Loucy (cell line): ENCODE measurements around the gene PLCG2.

Experiments used
- H2AFZ ChIP-seq: fragments of 200-600 bp; sonication (generic); 2 replicates; pipeline ENCODE4 v1.6.0; 2016; ENCODE audit warnings: antibody characterized with exemption, mild to moderate bottlenecking, low read length, moderate library complexity
- H3F3A ChIP-seq: fragments of 200-600 bp; 2 replicates; pipeline ENCODE4 v1.6.0; 2016; ENCODE audit warnings: antibody characterized with exemption, low read depth, mild to moderate bottlenecking
- H3K27me3 ChIP-seq: fragments of 200-600 bp; sonication (generic); 2 replicates; pipeline ENCODE4 v1.6.1; 2014; ENCODE audit warnings: low read length, mild to moderate bottlenecking; ENCODE audit not compliant: insufficient read depth, poor library complexity, severe bottlenecking
- H3K36me3 ChIP-seq: fragments of 200-600 bp; sonication (generic); 2 replicates; pipeline ENCODE4 v1.6.1; 2016; ENCODE audit warnings: low read length; ENCODE audit not compliant: insufficient read depth
- H3K4me1 ChIP-seq: fragments of 200-600 bp; sonication (generic); 2 replicates; pipeline ENCODE4 v1.5.1; 2014; ENCODE audit warnings: low read length, mild to moderate bottlenecking; ENCODE audit not compliant: insufficient read depth, poor library complexity, severe bottlenecking
- H3K4me2 ChIP-seq: fragments of 200-600 bp; sonication (generic); 2 replicates; pipeline ENCODE4 v1.6.0; 2014; ENCODE audit warnings: antibody characterized with exemption, low read length, low read depth, mild to moderate bottlenecking; ENCODE audit not compliant: poor library complexity, severe bottlenecking
- H3K4me3 ChIP-seq: fragments of 200-600 bp; sonication (generic); 2 replicates; pipeline ENCODE4 v1.5.1; 2014; ENCODE audit warnings: low read length, mild to moderate bottlenecking, mixed read lengths; ENCODE audit not compliant: poor library complexity, severe bottlenecking
- H3K79me2 ChIP-seq: fragments of 200-600 bp; sonication (generic); 2 replicates; pipeline ENCODE4 v1.6.1; 2014; ENCODE audit warnings: low read length; ENCODE audit not compliant: insufficient read depth
- H3K9ac ChIP-seq: fragments of 200-600 bp; sonication (generic); 2 replicates; pipeline ENCODE4 v1.6.0; 2014; ENCODE audit warnings: mild to moderate bottlenecking, low read depth, low read length, moderate library complexity; ENCODE audit not compliant: poor library complexity, severe bottlenecking
- H3K9me2 ChIP-seq: fragments of 200-600 bp; sonication (generic); replicated peaks from 2 replicates; pipeline ENCODE4 v1.6.1; 2016; ENCODE audit warnings: low read depth, low read length, mixed read lengths
- H3K9me3 ChIP-seq: fragments of 200-600 bp; sonication (generic); 2 replicates; pipeline ENCODE4 v1.6.1; 2014; ENCODE audit warnings: mild to moderate bottlenecking, antibody characterized with exemption, low read length, low read depth; ENCODE audit not compliant: insufficient read depth
- H4K20me1 ChIP-seq: fragments of 200-600 bp; sonication (generic); 2 replicates; pipeline ENCODE4 v1.6.0; 2014; ENCODE audit warnings: antibody characterized with exemption, low read length, mild to moderate bottlenecking; ENCODE audit not compliant: insufficient read depth, poor library complexity, severe bottlenecking
- EZH2phosphoT487 ChIP-seq: fragments of 200-600 bp; IDR thresholded peaks from 2 replicates; pipeline ENCODE4 v1.6.1; 2018; ENCODE audit warnings: antibody characterized with exemption, mild to moderate bottlenecking, moderate library complexity, borderline replicate concordance
- TF ChIP-seq, protein P1 (sequence below): fragments of 200-600 bp; sonication (generic); conservative IDR thresholded peaks from 2 replicates; pipeline ENCODE4 v1.5.1; 2014; ENCODE audit warnings: mild to moderate bottlenecking, antibody characterized with exemption, low read length

The PLCG2 gene

DNA sequence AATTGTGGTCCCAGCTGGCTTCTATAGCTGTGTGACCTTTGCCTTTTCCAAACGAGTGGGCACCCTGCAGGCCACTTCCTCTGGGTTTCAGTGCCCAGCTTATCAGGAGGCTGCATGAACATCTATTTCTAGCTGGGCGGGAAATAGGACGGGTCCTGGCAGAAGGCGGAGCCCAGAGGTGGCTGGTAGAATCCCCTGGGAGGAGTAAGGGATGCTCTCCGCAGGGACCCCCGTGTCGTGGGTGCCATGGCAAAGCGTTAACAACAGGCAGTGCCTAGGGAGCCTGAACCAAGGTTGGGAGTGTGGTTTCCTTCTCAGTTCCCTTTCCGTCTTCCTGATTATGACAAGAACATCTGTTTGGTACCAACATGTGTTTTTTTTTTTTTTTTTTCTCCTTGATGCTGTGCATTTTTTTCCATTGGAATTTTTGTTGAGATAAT lies 58.2 kb downstream of the PLCG2 start:
- H3K9ac ChIP-seq: no peak overlapping the region
- H3K4me3 ChIP-seq: no peak overlapping the region
- no peaks in the 10 kb centered on the region for H3F3A ChIP-seq
- peaks cover 44% of the 10 kb centered on the region for H3K4me1 ChIP-seq
- H2AFZ ChIP-seq: no peak overlapping the region
- no peak overlapping the region for H3K4me2 ChIP-seq
- H3K9me3 ChIP-seq: no peaks in the 10 kb centered on the region
- TF ChIP-seq EZH2phosphoT487: no peak
- TF ChIP-seq, protein P1, sequence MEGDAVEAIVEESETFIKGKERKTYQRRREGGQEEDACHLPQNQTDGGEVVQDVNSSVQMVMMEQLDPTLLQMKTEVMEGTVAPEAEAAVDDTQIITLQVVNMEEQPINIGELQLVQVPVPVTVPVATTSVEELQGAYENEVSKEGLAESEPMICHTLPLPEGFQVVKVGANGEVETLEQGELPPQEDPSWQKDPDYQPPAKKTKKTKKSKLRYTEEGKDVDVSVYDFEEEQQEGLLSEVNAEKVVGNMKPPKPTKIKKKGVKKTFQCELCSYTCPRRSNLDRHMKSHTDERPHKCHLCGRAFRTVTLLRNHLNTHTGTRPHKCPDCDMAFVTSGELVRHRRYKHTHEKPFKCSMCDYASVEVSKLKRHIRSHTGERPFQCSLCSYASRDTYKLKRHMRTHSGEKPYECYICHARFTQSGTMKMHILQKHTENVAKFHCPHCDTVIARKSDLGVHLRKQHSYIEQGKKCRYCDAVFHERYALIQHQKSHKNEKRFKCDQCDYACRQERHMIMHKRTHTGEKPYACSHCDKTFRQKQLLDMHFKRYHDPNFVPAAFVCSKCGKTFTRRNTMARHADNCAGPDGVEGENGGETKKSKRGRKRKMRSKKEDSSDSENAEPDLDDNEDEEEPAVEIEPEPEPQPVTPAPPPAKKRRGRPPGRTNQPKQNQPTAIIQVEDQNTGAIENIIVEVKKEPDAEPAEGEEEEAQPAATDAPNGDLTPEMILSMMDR: no peak
- no peaks in the 10 kb centered on the region for H3K27me3 ChIP-seq
- H3K79me2 ChIP-seq: peaks cover 22% of the 10 kb centered on the region; the same call in 1 of the 2 replicates
- no peaks in the 10 kb centered on the region for H3K9me2 ChIP-seq
- no peaks in the 10 kb centered on the region for H4K20me1 ChIP-seq
- H3K36me3 ChIP-seq: no peaks in the 10 kb centered on the region

DNA sequence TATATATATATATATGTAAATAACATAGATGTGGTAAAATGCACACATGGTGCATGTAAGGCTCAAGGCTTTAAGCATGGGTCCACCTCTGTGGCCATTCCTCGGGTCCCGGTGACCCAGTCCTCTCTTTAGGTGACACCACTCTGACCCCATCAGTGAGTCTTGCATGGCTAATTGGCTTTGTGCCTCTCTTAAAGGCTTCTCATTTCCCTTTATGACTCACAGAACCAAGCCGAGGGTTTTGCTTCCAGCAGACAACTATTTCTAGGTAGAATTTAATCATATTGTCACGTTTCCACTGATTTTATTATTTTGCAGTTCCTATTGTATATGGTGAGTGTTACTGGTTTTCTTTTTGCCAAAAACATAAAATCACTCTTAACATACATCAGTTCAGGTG lies 59.7 kb downstream of the PLCG2 start:
- Histone ChIP-seq H3K4me2 (no peak overlapping the region), H3K9ac (no peak overlapping the region), H4K20me1 (no peaks in the 10 kb centered on the region), H3K4me3 (no peak overlapping the region), H2AFZ (no peak overlapping the region), H3K36me3 (no peaks in the 10 kb centered on the region), H3K9me3 (no peaks in the 10 kb centered on the region), H3F3A (no peaks in the 10 kb centered on the region), H3K4me1 (peaks cover 42% of the 10 kb centered on the region), H3K27me3 (no peaks in the 10 kb centered on the region), H3K9me2 (no peaks in the 10 kb centered on the region), H3K79me2 (peaks cover 9% of the 10 kb centered on the region; the same call in 1 of the 2 replicates)
- no peak for TF ChIP-seq EZH2phosphoT487
- TF ChIP-seq, protein P1: no peak

DNA sequence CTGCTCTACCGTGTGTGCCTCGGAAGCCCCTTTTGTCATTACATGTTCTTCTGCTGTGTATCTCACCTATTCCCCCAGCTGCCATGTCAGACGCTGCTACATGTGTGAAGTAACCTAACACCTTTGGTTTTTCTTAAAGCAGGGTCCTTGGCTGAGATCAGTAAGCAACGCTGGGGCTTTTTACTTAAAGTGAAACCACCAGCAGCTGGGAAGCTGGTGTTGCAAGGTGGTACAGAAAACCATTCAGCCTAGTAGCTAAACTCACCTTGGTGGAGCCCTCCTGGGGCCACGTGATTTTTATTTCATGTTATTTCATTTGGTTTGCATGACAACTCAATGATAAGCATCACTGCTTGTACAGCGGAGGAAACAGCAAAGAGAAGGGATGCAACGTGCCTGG lies 62.6 kb downstream of the PLCG2 start:
- Histone ChIP-seq H3K4me3 (no peak overlapping the region), H3K9me3 (no peaks in the 10 kb centered on the region), H3K36me3 (no peaks in the 10 kb centered on the region), H3K27me3 (no peaks in the 10 kb centered on the region), H3K4me1 (peaks cover 30% of the 10 kb centered on the region), H3K9me2 (no peaks in the 10 kb centered on the region), H4K20me1 (no peaks in the 10 kb centered on the region), H3K79me2 (no peaks in the 10 kb centered on the region), H3K4me2 (no peak overlapping the region), H3K9ac (no peak overlapping the region), H3F3A (no peaks in the 10 kb centered on the region), H2AFZ (no peak overlapping the region)
- TF ChIP-seq EZH2phosphoT487: no peak
- TF ChIP-seq, protein P1: no peak
